MM.1S (cell line): ENCODE results near the gene PTPRG.

Experiments
- CTCF ChIP-seq: fragments of 300-600 bp; sonication (generic); IDR thresholded peaks from 2 replicates; pipeline ENCODE4 v1.5.1; 2016; ENCODE audit warnings: antibody characterized with exemption, low read length, mixed read lengths
- EZH2 ChIP-seq: fragments of 300-600 bp; sonication (generic); optimal IDR thresholded peaks from 2 replicates; pipeline ENCODE3; 2017; ENCODE audit warnings: low read depth, mild to moderate bottlenecking, antibody characterized with exemption, low read length, mixed read lengths
- EZH2phosphoT487 ChIP-seq: fragments of 300-600 bp; sonication (generic); IDR thresholded peaks from 2 replicates; pipeline ENCODE4 v1.6.1; 2018; ENCODE audit warnings: antibody characterized with exemption, low read length

GRCh38 chr3:61724801-61725200, 163.4 kb downstream of the PTPRG start:
- no peak for TF ChIP-seq CTCF
- no peak for TF ChIP-seq EZH2
- no peak for TF ChIP-seq EZH2phosphoT487
